Endometrial microvascular endothelial cells (primary cell): ENCODE data around the gene RNF151. TPM values are rescaled to one million over a fixed set of nuclear protein-coding genes. Genes with fewer than 3 reads are reported as not detected.
"Not testable (repeated sequence)": the region's sequence is repeated elsewhere in the genome, so short reads cannot be mapped to it uniquely, and the experiment has no call there.

Experiments
- in situ Hi-C: cut with HindIII; loops from 2 replicates; pipeline ENCODE4 v1.10.0; 2017; ENCODE audit warnings: low sequenced_read_pairs, low pct_unique_long_range_greater_than_20kb; ENCODE audit errors: inconsistent ontology term
- total RNA-seq: library from RNA; depleted of rRNA; stranded (reverse); fragments of >200 nt; gene quantifications from one replicate; pipeline ENCODE4 v1.2.3, GENCODE V29; 2015; ENCODE audit errors: inconsistent ontology term

RNF151 gene
- total RNA-seq, 1 donor from 2014 or later: not detected

GRCh38 chr16:2002406-2003230, 36.0 kb downstream of the RNF151 start:
- in situ Hi-C loops: no loop called here

DNA sequence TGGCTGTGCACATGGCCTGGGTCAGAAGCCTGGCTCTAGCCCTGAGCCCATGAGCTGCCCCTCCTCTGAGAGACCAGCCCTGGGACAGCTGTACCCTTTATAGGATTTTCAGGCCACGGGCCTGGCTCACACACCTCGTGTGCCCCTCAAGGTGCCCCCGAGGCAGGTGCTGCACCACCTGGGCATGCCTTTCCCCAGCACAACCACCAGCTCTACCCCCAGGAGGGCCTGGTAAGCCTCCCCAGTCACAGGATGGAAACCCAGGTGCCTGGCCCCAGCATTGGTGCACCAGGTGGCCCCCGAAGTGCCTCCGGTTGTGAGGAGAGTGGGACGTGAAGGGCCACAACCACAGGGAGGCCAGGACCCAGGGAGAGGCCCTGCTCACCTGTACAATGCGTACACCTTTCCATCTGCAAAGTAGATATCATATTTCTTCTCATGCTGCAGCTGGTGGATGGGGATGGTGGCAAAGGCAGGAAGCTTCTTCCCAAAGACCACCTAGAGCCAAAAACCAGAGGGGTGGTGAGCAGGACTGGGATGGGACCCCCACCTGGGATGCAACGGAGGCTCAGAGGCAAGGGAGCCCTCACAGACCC, 36.7 kb downstream of the RNF151 start:
- in situ Hi-C loops: no loop called here

DNA sequence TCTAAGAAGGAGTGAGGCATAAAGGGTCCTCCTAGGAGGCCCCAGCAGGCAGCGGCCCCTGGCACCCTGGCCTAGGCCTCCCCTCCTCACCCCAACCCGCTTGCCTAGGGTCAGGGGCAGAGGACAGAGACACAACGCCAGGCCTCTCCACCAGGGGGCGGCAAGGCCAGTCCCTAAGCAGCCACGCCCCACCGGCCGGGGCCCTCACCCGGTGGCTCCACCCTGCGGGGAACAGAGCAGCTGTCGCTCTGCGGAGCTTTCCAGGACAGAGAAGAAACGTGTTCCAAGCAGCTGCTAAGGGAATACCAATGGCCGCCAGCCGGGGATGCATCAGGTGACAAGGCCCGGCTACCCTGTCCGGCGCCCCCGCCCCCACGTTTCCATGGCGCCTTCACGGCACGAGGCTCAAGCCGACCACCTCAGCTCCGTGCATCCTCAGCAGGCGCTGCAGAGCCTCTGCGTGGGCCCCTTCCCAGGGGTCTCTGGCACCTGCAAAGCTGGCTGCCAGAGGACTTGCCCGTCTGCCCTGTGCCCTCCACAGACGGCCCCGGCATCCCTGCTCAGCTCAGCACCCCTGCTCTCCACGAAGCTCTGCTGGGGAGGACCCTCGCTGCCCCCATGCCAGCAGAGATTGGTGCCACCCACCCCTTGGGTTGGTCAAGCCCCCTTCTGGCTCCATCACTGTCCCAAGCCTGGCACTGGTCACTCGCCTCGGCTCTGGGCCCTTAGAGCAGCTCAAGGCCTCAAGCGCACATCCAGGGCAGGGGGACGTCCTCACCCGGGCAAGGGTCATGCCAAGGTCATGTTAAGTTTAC, 37.4 kb downstream of the RNF151 start:
- in situ Hi-C loops: no loop called here

- in situ Hi-C loops: no loop called here
Observed at GRCh38 chr16:2004795-2005517, 38.3 kb downstream of the RNF151 start.

GRCh38 chr16:2005646-2006045, 39.0 kb downstream of the RNF151 start:
- in situ Hi-C loops: no loop called here

- in situ Hi-C loops: no loop called here
Observed at GRCh38 chr16:2006317-2006716, 39.7 kb downstream of the RNF151 start.

DNA sequence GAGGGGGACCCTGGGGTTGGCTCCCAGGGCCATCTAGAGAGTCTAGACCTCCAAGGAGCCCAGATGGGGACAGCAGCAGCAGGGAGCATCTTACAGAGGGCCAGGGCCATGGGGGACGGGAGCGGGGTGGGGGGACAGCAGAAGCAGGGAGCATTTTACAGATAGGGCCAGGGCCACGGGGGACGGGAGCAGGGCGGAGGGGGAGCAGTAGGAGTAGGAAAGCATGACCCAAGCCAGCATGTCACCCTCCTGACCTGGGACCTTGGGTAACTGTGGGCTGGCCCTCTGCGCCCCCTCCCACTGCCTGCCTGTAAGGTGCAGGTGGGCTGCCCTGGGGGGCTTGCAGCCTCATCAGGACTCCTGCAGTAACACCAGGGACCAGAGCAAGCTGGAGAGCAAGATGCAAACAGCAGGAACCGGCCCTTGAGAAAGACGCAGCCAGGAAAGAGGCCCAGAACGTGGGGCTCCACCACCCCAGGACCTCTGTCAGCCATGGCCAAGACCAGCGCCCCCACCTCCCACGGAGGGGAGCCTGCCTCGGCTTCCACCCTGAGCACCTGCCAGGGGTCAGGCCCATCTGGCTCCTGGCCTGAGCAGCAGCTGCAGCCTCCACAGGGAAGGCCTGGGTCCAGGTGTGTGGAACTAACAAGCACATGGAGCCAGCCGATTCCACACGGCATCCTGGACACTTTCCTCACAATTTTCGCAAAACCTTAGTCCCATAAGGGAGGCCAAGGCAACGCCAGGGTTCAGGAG, 40.6 kb downstream of the RNF151 start:
- in situ Hi-C loops: no loop called here

DNA sequence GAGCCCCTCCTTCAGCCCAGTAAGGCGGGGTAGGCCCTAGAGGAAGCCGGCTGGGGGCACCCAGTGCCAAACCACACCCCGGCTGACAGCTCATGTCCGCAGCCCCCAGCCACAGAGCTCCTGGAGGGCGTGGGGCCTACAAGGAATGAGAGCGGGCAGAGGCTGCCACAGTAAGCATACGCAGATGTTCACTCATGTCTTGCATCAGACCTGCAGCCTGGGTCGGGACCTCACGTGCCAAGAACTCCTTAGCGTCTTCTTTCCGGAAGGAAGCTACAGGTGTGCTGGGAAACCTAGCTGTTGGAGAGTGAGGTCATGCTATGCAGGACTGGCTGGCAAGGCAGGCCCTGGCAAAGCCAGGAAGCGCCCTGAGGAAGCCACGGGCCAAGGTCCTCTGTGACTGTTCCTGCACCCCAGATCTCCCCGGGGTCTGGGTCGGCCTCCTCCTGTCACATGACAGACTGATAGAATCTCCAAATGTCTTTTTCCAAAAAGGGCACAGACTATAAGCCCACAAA, 41.4 kb downstream of the RNF151 start:
- in situ Hi-C loops: no loop called here

DNA sequence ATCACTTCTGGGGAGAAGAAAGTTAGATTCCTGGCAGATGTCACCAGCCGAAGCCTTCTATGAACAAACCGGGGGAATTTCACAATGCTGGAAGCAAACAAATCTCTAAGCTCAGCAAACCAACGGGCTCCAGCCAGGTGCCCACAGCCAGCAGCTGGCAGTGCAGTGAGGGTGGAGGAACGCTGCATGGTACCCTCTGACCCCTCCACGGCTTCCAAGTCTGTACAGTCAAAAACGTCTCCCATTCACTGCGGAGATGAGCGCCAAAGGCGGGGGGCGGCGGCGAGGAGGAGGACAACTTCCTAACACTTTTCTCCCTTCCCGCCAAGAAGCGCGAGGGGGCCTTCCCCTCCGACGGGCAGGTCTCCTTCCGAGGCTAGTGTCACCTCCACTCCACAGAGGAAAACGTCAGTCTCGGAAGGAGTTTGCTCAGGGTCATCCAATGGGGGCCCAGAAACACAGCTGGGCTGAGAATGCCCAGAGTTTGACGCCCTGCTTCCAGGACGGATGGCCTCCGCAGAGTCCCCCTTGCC, 42.0 kb downstream of the RNF151 start:
- in situ Hi-C loops: no loop called here

GRCh38 chr16:2009164-2009711, 42.6 kb downstream of the RNF151 start:
- in situ Hi-C loops: no loop called here

- in situ Hi-C loops: no loop called here
Observed at GRCh38 chr16:2009791-2010510, 43.3 kb downstream of the RNF151 start, which contains the start of gene ZNF598. ZNF598 (minus strand) TSS chr16:2009821.

GRCh38 chr16:2011726-2012125, 45.1 kb downstream of the RNF151 start:
- in situ Hi-C loops: not testable (repeated sequence)

GRCh38 chr16:2013527-2013926, 46.9 kb downstream of the RNF151 start:
- in situ Hi-C loops: no loop called here

DNA sequence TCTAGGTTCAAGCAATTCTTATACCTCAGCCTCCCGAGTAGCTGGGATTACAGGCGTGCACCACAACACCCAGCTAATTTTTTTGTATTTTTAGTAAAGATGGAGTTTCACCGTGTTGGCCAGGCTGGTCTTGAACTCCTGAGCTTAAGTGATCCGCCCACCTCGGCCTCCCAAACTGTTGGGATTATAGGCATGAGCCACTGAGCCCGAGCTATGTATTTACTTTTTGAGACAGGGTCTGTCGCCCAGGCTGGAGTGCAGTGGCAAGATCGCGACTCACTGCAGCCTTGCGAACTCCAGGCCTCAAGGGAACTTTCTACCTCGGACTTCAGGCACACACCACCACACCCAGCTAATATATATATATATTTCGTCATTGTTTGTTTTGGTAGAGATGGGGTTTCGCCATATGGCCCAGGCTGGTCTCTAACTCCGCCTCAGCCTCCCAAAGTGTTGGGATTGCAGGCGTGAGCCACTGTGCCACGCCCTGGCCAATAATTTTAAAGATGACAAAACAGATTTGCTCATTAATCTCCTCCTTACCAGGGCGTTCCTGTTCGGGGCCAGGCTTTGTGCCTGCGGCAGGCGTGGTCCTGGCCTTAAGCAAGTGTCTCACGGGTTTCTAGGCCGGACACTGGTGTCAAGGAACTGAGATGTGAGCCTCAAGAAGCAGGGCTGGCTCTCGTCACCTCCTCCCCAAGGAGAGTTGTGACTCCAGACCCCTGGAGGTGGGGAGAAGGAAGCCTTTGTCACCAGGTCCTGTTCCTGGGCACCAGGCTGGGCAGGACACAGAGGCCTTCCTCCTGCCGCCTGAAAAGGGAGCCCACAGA, 48.7 kb downstream of the RNF151 start:
- in situ Hi-C loops: no loop called here

DNA sequence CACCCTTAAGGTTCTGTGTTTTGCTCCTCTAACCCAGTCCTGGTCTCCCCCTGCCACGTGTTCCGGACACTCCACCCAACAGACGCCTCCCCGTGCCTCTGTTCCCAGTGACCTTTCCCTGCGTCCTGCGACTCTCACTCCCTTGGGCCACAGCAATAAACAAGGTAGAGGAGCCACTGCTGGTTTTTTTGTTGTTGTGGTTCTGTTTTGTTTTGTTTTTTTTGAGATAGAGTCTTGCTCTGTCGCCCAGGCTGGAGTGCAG, 49.2 kb downstream of the RNF151 start:
- in situ Hi-C loops: no loop called here

- in situ Hi-C loops: no loop called here
Observed at GRCh38 chr16:2016407-2016922, 49.8 kb downstream of the RNF151 start.
